GM12872 (cell line): ENCODE data around the gene HBP1.

ENCODE experiments used
- TF ChIP-seq, protein P1 (sequence below): IDR thresholded peaks from 3 replicates; pipeline ENCODE4 v1.5.1; 2011; ENCODE audit warnings: low read depth, mild to moderate bottlenecking, low read length, moderate library complexity; ENCODE audit not compliant: insufficient read depth

The HBP1 gene

DNA sequence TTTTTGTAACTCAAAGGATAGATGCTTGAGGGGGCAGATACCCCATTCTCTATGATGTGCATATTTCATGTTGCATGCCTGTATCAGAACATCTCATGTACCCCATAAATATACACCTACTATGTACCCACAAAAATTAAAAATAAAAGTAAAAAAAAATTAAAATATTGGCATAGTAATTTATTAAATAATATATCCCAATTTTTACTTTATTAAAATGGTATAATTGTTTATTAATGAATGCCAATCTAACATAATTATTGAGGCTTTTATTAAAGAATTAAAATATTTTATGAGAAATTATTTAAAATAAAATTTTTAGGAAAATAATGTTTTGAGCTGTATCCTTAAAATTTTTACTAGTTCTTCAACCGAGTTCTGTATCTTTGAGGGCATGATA, 18.9 kb upstream of the HBP1 start:
- TF ChIP-seq, protein P1, sequence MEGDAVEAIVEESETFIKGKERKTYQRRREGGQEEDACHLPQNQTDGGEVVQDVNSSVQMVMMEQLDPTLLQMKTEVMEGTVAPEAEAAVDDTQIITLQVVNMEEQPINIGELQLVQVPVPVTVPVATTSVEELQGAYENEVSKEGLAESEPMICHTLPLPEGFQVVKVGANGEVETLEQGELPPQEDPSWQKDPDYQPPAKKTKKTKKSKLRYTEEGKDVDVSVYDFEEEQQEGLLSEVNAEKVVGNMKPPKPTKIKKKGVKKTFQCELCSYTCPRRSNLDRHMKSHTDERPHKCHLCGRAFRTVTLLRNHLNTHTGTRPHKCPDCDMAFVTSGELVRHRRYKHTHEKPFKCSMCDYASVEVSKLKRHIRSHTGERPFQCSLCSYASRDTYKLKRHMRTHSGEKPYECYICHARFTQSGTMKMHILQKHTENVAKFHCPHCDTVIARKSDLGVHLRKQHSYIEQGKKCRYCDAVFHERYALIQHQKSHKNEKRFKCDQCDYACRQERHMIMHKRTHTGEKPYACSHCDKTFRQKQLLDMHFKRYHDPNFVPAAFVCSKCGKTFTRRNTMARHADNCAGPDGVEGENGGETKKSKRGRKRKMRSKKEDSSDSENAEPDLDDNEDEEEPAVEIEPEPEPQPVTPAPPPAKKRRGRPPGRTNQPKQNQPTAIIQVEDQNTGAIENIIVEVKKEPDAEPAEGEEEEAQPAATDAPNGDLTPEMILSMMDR = no peak

DNA sequence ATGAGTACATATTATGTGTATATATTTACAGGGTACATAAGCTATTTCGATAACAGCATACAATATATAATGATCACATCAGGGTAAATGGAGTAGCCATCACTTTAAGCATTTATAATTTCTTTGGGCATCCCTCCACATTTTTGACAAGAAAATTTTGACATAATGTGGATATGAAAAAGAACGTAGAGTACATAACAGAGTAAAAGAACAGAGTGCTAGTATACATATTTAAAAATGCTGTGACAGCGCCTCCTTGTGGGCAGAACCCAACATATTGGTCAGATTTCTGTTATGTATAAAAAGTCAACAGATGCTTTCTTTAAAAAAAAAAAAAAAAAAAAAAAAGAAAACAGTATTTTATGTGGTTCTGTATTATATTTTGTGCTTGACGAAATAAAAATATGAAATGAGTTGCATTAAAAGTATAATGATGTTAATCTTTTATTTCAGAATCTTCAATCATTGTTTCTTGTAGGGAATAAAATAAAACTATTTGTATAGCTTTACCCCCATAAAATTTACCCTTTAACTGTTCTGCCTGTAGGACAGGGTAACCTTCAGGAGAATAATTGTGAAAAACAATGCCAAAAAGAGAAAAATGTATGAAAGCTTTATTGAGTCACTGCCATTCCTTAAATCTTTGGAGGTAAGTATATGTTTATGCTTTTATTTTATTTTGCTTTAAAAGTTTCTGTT, 18.3 kb upstream of the HBP1 start:
- TF ChIP-seq, protein P1 = peak; percentile 49

DNA sequence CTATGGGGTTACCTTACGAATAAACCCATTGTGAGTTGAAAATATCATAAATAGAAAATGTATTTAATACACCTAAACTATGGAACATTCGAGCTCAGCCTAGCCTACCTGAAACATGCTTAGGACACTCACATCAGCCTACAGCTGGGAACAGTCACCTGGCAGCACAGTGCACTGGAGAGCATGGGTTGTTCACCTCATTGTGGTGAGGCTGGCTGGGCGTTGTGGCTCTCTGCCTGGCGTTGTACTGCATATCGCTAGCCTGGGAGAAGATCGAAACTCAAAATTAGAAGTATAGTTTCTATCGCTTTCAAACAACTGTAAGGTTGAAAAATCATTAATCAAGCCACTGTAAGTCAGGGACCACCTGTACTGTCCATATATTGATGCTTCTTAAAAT, 17.3 kb upstream of the HBP1 start:
- TF ChIP-seq, protein P1 = no peak

DNA sequence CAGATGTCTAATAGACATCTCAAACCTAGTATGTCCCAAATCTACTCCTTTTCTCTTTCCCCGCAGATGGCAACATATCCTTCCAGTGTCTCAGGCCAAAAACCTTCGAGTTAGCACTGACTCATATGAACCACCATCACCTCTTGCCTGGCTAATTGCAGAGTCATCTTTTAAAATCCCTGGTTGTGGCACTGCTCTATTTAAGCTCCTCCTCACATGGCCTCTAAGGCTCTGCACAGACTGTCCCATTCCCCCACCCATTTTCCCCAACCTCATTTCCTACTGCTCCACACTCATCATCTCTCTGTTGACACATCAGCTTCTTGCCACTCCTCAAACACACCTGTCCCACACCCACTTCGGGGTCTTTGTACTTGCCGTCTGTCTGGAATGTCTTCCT, 16.8 kb upstream of the HBP1 start:
- TF ChIP-seq, protein P1 = no peak

DNA sequence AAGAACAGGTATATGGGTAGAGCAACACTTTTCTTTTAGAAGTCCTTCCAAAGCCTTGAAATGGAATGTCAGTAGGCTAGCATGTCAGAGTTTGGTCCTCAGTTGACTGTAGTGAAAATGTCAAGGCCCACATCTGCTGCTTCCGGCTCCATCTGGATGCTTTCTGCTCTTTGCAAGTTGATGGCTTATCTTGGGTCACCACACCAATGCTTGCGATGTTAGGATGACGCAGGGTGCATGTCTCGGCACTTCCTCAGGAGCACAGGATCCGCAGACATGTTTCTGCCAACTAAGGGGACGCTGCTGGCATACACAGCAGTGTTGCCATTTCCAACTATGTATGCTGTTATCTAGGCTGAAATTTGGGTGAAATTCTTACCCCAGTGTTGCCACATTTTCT, 14.0 kb upstream of the HBP1 start:
- TF ChIP-seq, protein P1 = no peak

DNA sequence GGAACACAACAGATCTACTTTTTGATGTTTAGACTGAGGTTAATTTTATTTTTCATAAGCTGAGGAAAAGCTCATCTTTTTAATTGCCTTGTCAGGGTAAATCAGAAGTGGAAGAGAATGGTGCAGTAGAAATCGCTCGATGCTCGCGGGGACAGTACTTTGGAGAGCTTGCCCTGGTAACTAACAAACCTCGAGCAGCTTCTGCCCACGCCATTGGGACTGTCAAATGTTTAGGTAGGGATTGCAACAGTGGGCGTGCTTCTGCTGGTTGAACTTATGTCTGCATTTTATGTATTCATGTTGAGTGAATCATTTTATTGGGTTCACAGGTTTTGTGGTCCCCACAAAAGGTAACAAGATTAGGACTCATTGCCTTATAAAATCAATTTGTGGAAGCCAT, 11.7 kb upstream of the HBP1 start:
- TF ChIP-seq, protein P1 = no peak

DNA sequence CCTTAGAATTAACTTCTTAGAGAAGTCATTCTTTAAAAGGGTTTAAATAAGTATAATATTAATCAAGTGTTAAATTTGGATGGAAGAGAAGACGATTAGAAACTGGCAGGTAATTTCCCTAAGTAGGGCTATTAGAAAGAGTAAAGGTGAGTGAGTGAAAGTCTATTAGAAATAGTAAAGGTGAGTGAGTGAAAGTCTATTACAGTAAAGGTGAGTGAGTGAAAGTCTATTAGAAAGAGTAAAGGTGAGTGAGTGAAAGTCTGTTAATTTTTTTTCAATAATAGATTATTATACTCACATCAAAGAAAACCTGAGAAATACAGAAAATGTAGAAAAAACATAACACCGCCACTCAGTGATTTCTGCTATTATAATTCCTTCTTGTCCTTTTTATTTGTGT, 10.8 kb upstream of the HBP1 start:
- TF ChIP-seq, protein P1 = no peak
